ENCODE results near the gene BTBD9.

GRCh38 chr6:38650207-38650752 is 10.6 kb upstream of the BTBD9 start:
- TF ChIP-seq CTCF (IDR thresholded peaks at IDR 0.05) (no peak), POLR2AphosphoS5 (IDR thresholded peaks at IDR 0.05) (no peak)

Measured in transverse colon (tissue), 4 donors.